GM06990 (cell line): ENCODE results near the gene TSC22D1.

Source experiments
- DNase-seq: peaks from one replicate; pipeline ENCODE4 v3.0.0-alpha.2; 2011; ENCODE audit not compliant: insufficient read length; ENCODE audit errors: extremely low read depth
- H3K27me3 ChIP-seq: replicated peaks from 2 replicates; pipeline ENCODE4 v1.6.0; 2011; ENCODE audit warnings: low read length; ENCODE audit not compliant: control insufficient read depth, insufficient read depth
- H3K36me3 ChIP-seq: 2 replicates; pipeline ENCODE4 v1.5.1; 2011; ENCODE audit warnings: low read length; ENCODE audit not compliant: control insufficient read depth, insufficient read depth
- H3K4me3 ChIP-seq: replicated peaks from 2 replicates; pipeline ENCODE4 v1.5.1; 2011; ENCODE audit warnings: low read depth, mild to moderate bottlenecking, control low read depth, low read length
- CTCF ChIP-seq: IDR thresholded peaks from 2 replicates; pipeline ENCODE4 v1.5.1; 2011; ENCODE audit warnings: low read length, control low read depth, mild to moderate bottlenecking, inconsistent platforms; ENCODE audit not compliant: insufficient read depth, poor library complexity, severe bottlenecking

The TSC22D1 gene

GRCh38 chr13:44576351-44577235, 463 bp upstream of the TSC22D1 start:
- no peak for TF ChIP-seq CTCF
- Histone ChIP-seq H3K4me3 (peak overlapping the region; percentile 77), H3K27me3 (no peaks in the 10 kb centered on the region; the same call in 1 of the 2 replicates), H3K36me3 (no peaks in the 10 kb centered on the region)
- peak; percentile 52 for DNase-seq

- no peaks in the 10 kb centered on the region for H3K36me3 ChIP-seq
- TF ChIP-seq CTCF, result no peak
- no peak overlapping the region for H3K4me3 ChIP-seq
- H3K27me3 ChIP-seq, result no peaks in the 10 kb centered on the region; the same call in 1 of the 2 replicates
- DNase-seq, result no peak
These were observed 1.1 kb downstream of the TSC22D1 start for GRCh38 chr13:44575035-44575434.

GRCh38 chr13:44574466-44574855, 1.7 kb downstream of the TSC22D1 start:
- DNase-seq, result no peak
- no peaks in the 10 kb centered on the region for H3K36me3 ChIP-seq
- no peaks in the 10 kb centered on the region; the same call in 1 of the 2 replicates for H3K27me3 ChIP-seq
- TF ChIP-seq CTCF, result no peak
- H3K4me3 ChIP-seq, result no peak overlapping the region

GRCh38 chr13:44573790-44574465, 2.2 kb downstream of the TSC22D1 start:
- H3K4me3 ChIP-seq, result no peak overlapping the region
- H3K36me3 ChIP-seq, result no peaks in the 10 kb centered on the region
- TF ChIP-seq CTCF, result peak; percentile 32
- no peak for DNase-seq
- no peaks in the 10 kb centered on the region; the same call in 1 of the 2 replicates for H3K27me3 ChIP-seq

GRCh38 chr13:44573071-44573470, 3.1 kb downstream of the TSC22D1 start:
- Histone ChIP-seq H3K36me3 (no peaks in the 10 kb centered on the region), H3K27me3 (no peaks in the 10 kb centered on the region; the same call in 1 of the 2 replicates), H3K4me3 (no peak overlapping the region)
- TF ChIP-seq CTCF, result no peak
- no peak for DNase-seq
